GM20431 (cell line): Measurements from ENCODE around the gene BEST4.

Experiments used
- in situ Hi-C: fragments of 300-500 bp; cut with MseI, MboI; formaldehyde crosslinking; loops from one replicate; pipeline ENCODE4 v1.15.0; 2020; ENCODE audit warnings: low sequenced_read_pairs; ENCODE audit not compliant: unreplicated experiment

Gene BEST4

GRCh38 chr1:44788120-44788860 is at the start of gene BEST4:
Gene BEST4 (minus strand): TSS chr1:44788170. CDS start chr1:44787705, 465 bp downstream.
- in situ Hi-C loops: no loop called here

- in situ Hi-C loops: no loop called here
Measured at GRCh38 chr1:44835738-44836675, 48.0 kb upstream of the BEST4 start.

- in situ Hi-C loops: no loop called here
Measured at GRCh38 chr1:44834328-44834727, 46.4 kb upstream of the BEST4 start.

- in situ Hi-C loops: no loop called here
Measured at GRCh38 chr1:44832056-44832705, 44.2 kb upstream of the BEST4 start.

GRCh38 chr1:44831516-44831915 is 43.5 kb upstream of the BEST4 start:
- in situ Hi-C loops: no loop called here

- in situ Hi-C loops: no loop called here
Measured at GRCh38 chr1:44830900-44831304, 42.9 kb upstream of the BEST4 start.

GRCh38 chr1:44829506-44830384 is 41.8 kb upstream of the BEST4 start:
- in situ Hi-C loops: no loop called here

GRCh38 chr1:44828841-44829440 is 41.0 kb upstream of the BEST4 start:
- in situ Hi-C loops: no loop called here

GRCh38 chr1:44828003-44828651 is 40.2 kb upstream of the BEST4 start:
- in situ Hi-C loops: no loop called here

GRCh38 chr1:44827197-44828002 is 39.4 kb upstream of the BEST4 start:
- in situ Hi-C loops: no loop called here

- in situ Hi-C loops: no loop called here
Measured at GRCh38 chr1:44826375-44827196, 38.6 kb upstream of the BEST4 start.

- in situ Hi-C loops: loop anchor here (25.0 kb wide), 1 partner anchor 488 kb away; no protein-coding TSS in a partner anchor
Measured at GRCh38 chr1:44824392-44824791, 36.4 kb upstream of the BEST4 start.

GRCh38 chr1:44822981-44823451 is 35.0 kb upstream of the BEST4 start:
- in situ Hi-C loops: loop anchor here (25.0 kb wide), 1 partner anchor 489 kb away; no protein-coding TSS in a partner anchor

GRCh38 chr1:44822131-44822701 is 34.2 kb upstream of the BEST4 start:
- in situ Hi-C loops: loop anchor here (25.0 kb wide), 1 partner anchor 490 kb away; no protein-coding TSS in a partner anchor

GRCh38 chr1:44821240-44821715 is 33.3 kb upstream of the BEST4 start:
- in situ Hi-C loops: loop anchor here (25.0 kb wide), 1 partner anchor 491 kb away; no protein-coding TSS in a partner anchor
